OCI-LY1 (cell line): ENCODE results near the gene DOCK2.

Experiments used
- H2AFZ ChIP-seq: fragments of 200-600 bp; sonication (generic), shearing (Covaris generic); 2 replicates; pipeline ENCODE4 v1.6.0; 2014; ENCODE audit warnings: antibody characterized with exemption, mild to moderate bottlenecking, low read length
- H3F3A ChIP-seq: fragments of 200-600 bp; sonication (generic), shearing (Covaris generic); 2 replicates; pipeline ENCODE4 v1.6.0; 2014; ENCODE audit warnings: mild to moderate bottlenecking, antibody characterized with exemption, low read length, moderate library complexity; ENCODE audit not compliant: insufficient read depth
- H3K27ac ChIP-seq: fragments of 200-600 bp; sonication (generic); 2 replicates; pipeline ENCODE4 v1.5.1; 2014; ENCODE audit warnings: low read length, mixed run types, mild to moderate bottlenecking, low read depth; ENCODE audit not compliant: poor library complexity, severe bottlenecking
- H3K27me3 ChIP-seq: fragments of 200-600 bp; sonication (generic); 2 replicates; pipeline ENCODE4 v1.6.0; 2014; ENCODE audit warnings: antibody characterized with exemption, mild to moderate bottlenecking, low read length, moderate library complexity; ENCODE audit not compliant: insufficient read depth
- H3K36me3 ChIP-seq: fragments of 200-600 bp; sonication (generic); 2 replicates; pipeline ENCODE4 v1.6.1; 2014; ENCODE audit warnings: mild to moderate bottlenecking, antibody characterized with exemption, low read length, moderate library complexity, mixed read lengths; ENCODE audit not compliant: insufficient read depth
- H3K4me1 ChIP-seq: fragments of 200-600 bp; sonication (generic); 2 replicates; pipeline ENCODE4 v1.5.1; 2014; ENCODE audit warnings: mild to moderate bottlenecking, low read length, moderate library complexity; ENCODE audit not compliant: insufficient read depth, severe bottlenecking
- H3K4me2 ChIP-seq: fragments of 200-600 bp; sonication (generic), shearing (Covaris generic); 2 replicates; pipeline ENCODE4 v1.6.1; 2014; ENCODE audit warnings: low read length
- H3K4me3 ChIP-seq: fragments of 200-600 bp; sonication (generic); 2 replicates; pipeline ENCODE4 v1.5.1; 2014; ENCODE audit warnings: low read length, low read depth, mild to moderate bottlenecking, mixed read lengths; ENCODE audit not compliant: poor library complexity, severe bottlenecking
- H3K79me2 ChIP-seq: fragments of 200-600 bp; shearing (Covaris generic); 2 replicates; pipeline ENCODE4 v1.6.1; 2016; ENCODE audit warnings: mixed run types, low read length, mixed read lengths; ENCODE audit not compliant: insufficient read depth
- H3K9ac ChIP-seq: fragments of 200-600 bp; sonication (generic), shearing (Covaris generic); 2 replicates; pipeline ENCODE4 v1.6.1; 2014; ENCODE audit warnings: mild to moderate bottlenecking, low read length, mixed read lengths
- H3K9me2 ChIP-seq: fragments of 200-600 bp; sonication (generic), shearing (Covaris generic); 2 replicates; pipeline ENCODE4 v1.6.1; 2014; ENCODE audit warnings: low read depth, mild to moderate bottlenecking, low read length, mixed read lengths
- H3K9me3 ChIP-seq: fragments of 200-600 bp; shearing (Covaris generic); 2 replicates; pipeline ENCODE4 v1.6.1; 2014; ENCODE audit warnings: low read length, mixed read lengths
- H4K20me1 ChIP-seq: fragments of 200-600 bp; sonication (generic), shearing (Covaris generic); 2 replicates; pipeline ENCODE4 v1.6.0; 2016; ENCODE audit warnings: mild to moderate bottlenecking, low read length; ENCODE audit not compliant: insufficient read depth
- EZH2 ChIP-seq: fragments of 200-600 bp; sonication (generic), shearing (Covaris generic); IDR thresholded peaks from 2 replicates; pipeline ENCODE4 v1.8.0; 2017; ENCODE audit warnings: borderline replicate concordance, mixed run types, mild to moderate bottlenecking, antibody characterized with exemption, low read length, moderate library complexity, mixed read lengths
- TF ChIP-seq, protein P1 (sequence below): fragments of 200-600 bp; sonication (generic), shearing (Covaris generic); IDR thresholded peaks from 2 replicates; pipeline ENCODE4 v1.5.1; 2017; ENCODE audit warnings: mild to moderate bottlenecking, antibody characterized with exemption, low read length, moderate library complexity, mixed read lengths

DOCK2 gene

DNA sequence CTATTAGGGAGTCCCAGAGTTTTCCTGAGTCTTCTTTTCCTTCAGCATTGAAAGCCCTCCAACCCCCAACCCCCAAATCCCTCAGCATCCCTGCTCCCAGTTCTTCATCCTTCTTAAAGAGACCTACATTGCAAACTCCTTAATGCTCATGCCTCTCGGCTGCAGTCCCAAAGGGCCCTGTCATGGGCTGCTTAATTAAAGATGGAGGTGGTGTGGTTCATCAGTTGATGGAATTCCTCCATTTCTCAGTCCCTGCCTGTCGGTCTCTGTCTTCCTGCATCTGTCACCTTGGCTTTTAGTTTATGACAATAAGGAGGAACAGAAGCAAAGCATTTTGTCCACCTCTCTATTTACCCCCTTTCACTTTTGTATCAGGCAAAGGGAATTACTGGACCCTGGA is 470.6 kb downstream of the DOCK2 start:
- Histone ChIP-seq H3K36me3 (no peaks in the 10 kb centered on the region), H3K27me3 (peaks cover 7% of the 10 kb centered on the region; the same call in 1 of the 2 replicates), H3K79me2 (no peaks in the 10 kb centered on the region), H3K9me3 (no peaks in the 10 kb centered on the region), H4K20me1 (no peaks in the 10 kb centered on the region), H3K27ac (no peak overlapping the region), H3K9me2 (no peaks in the 10 kb centered on the region), H3K4me2 (no peak overlapping the region), H3K4me3 (no peak overlapping the region), H2AFZ (no peak overlapping the region), H3F3A (no peaks in the 10 kb centered on the region), H3K4me1 (no peaks in the 10 kb centered on the region), H3K9ac (no peak overlapping the region)
- TF ChIP-seq EZH2 = no peak
- TF ChIP-seq, protein P1, sequence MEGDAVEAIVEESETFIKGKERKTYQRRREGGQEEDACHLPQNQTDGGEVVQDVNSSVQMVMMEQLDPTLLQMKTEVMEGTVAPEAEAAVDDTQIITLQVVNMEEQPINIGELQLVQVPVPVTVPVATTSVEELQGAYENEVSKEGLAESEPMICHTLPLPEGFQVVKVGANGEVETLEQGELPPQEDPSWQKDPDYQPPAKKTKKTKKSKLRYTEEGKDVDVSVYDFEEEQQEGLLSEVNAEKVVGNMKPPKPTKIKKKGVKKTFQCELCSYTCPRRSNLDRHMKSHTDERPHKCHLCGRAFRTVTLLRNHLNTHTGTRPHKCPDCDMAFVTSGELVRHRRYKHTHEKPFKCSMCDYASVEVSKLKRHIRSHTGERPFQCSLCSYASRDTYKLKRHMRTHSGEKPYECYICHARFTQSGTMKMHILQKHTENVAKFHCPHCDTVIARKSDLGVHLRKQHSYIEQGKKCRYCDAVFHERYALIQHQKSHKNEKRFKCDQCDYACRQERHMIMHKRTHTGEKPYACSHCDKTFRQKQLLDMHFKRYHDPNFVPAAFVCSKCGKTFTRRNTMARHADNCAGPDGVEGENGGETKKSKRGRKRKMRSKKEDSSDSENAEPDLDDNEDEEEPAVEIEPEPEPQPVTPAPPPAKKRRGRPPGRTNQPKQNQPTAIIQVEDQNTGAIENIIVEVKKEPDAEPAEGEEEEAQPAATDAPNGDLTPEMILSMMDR = no peak

DNA sequence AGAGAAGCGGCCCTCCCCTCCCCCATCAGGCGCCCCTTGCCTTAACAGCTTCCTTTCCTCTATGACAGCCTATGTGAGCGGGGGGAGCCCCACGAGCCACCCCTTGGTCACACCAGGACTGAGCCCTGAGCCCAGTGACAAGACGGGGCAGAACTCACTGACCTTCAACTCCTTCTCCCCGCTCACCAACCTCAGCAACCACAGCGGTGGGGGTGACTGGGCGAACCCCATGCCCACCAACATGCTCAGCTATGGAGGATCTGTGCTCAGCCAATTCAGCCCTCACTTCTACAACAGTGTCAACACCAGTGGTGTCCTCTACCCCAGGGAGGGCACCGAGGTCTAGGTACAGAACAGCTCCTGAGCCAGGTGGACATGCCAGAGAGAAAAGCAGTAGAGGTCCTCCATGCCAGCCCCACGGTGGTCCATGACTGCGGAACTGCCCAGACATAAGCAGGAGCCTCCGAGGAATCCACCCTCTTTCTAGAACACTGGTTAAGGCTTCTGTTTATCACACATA is 471.3 kb downstream of the DOCK2 start:
- H3K4me1 ChIP-seq = no peaks in the 10 kb centered on the region
- no peak overlapping the region for H3K9ac ChIP-seq
- H4K20me1 ChIP-seq = no peaks in the 10 kb centered on the region

DNA sequence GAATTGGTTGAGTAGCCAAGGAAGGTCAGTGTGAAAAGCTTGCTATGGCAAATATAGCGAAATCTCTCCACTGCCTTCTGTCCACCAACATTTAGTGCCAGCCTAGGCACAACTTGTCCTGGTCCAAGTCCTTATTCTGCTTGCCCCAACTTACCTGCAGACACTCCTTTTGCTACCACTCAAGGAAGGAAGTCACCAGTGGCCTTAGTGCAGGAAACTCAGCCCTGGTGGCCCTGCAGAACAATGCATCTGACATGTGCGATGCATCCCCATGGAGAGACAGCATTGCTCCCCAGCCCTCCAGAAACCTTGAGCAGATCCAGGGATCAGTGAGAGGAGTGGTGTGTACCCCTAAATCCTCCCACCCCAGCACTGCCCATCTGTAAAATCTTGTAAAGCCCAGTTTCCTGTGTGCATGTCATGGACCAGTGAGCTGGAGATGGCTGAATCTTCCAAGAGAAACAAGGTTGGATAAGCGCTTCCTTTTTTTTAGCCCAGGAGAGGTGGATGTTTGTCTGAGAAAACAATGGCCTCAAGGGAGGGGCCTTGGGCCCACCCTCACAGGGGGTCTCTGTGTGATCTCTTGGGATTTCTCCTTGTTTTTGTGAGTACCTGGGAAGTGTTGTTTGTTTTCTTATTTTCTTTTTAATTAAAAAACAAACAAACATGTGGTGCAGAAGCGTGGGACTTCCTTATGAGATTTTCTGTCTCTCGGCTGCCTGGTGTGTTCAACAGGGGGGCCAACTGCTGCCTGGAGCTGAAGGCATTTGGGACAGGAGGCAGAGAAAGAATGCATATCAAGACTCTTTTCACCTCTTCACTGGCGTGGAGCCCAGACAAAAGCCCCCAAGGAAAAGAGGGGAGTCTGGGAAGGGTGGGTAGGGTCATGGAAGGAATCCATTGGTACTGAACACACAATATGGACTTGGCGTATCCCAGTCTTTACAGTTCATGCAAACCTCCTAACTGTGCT is 472.3 kb downstream of the DOCK2 start:
- H3K9me3 ChIP-seq = no peaks in the 10 kb centered on the region
- no peak overlapping the region for H3K4me2 ChIP-seq
- no peaks in the 10 kb centered on the region for H3K4me1 ChIP-seq
- H3K9me2 ChIP-seq = no peaks in the 10 kb centered on the region
- H3F3A ChIP-seq = no peaks in the 10 kb centered on the region
- H4K20me1 ChIP-seq = no peaks in the 10 kb centered on the region
- H3K27ac ChIP-seq = no peak overlapping the region
- TF ChIP-seq, protein P1 = no peak
- no peak for TF ChIP-seq EZH2
- no peaks in the 10 kb centered on the region for H3K79me2 ChIP-seq
- H3K36me3 ChIP-seq = no peaks in the 10 kb centered on the region
- peaks cover 7% of the 10 kb centered on the region; the same call in 1 of the 2 replicates for H3K27me3 ChIP-seq
- H2AFZ ChIP-seq = no peak overlapping the region
- no peak overlapping the region for H3K9ac ChIP-seq
- H3K4me3 ChIP-seq = no peak overlapping the region

More for the DNA sequence above, 471.3 kb downstream of the DOCK2 start:
- peaks cover 7% of the 10 kb centered on the region; the same call in 1 of the 2 replicates for H3K27me3 ChIP-seq
- no peaks in the 10 kb centered on the region for H3K9me2 ChIP-seq
- H3F3A ChIP-seq = no peaks in the 10 kb centered on the region
- no peaks in the 10 kb centered on the region for H3K79me2 ChIP-seq
- no peak overlapping the region for H3K4me2 ChIP-seq
- H3K9me3 ChIP-seq = no peaks in the 10 kb centered on the region
- no peak overlapping the region for H3K27ac ChIP-seq
- H3K4me3 ChIP-seq = no peak overlapping the region
- no peaks in the 10 kb centered on the region for H3K36me3 ChIP-seq
- H2AFZ ChIP-seq = no peak overlapping the region
- TF ChIP-seq EZH2 = no peak
- TF ChIP-seq, protein P1 = no peak
